ENCODE measurements around the gene PITPNM3. TPM values are rescaled to one million over a fixed set of nuclear protein-coding genes. Genes with fewer than 3 reads are reported as not detected.

The PITPNM3 gene
- total and polyA plus RNA-seq, 2 of the 8 experiments (the other 6 are each of a cell fraction or from before 2014, with no cell fraction given): 1.7 to 3.1 TPM

- no peak for TF ChIP-seq CHD7 (IDR thresholded peaks at IDR 0.05; ENCODE audit: insufficient replicate concordance, low read length)
Measured at GRCh38 chr17:6576038-6576785, 19.9 kb upstream of the PITPNM3 start (continued).
